Thoracic aorta (tissue), 2 donors: ENCODE results near the gene LEPR. TPM values are rescaled to one million over a fixed set of nuclear protein-coding genes. Genes with fewer than 3 reads are reported as not detected.

Experiments
- ATAC-seq: fragments of 150-250 bp; one replicate; pipeline ENCODE4 v1.8.0; 2017; ENCODE audit warnings: low read depth; ENCODE audit not compliant: insufficient number of reproducible peaks, low FRiP score
- DNase-seq: peaks from one replicate; pipeline ENCODE4 v3.0.0-alpha.2; 2020; ENCODE audit warnings: low spot score
- H3K27ac ChIP-seq, 2 donors: fragments of 200-600 bp; sonication (generic); 1 replicate in 1 of 2; 2 replicates in 1 of 2; pipeline ENCODE4 v1.5.1; 2016; ENCODE audit warnings: mild to moderate bottlenecking in 2 of 2, moderate library complexity in 2 of 2
- H3K27me3 ChIP-seq: fragments of 200-600 bp; sonication (generic); replicated peaks from 2 replicates; pipeline ENCODE4 v1.6.0; 2016; ENCODE audit warnings: mild to moderate bottlenecking; ENCODE audit not compliant: insufficient read depth
- H3K36me3 ChIP-seq: fragments of 200-600 bp; sonication (generic); one replicate; pipeline ENCODE4 v1.5.1; 2016
- H3K4me1 ChIP-seq, 2 donors: fragments of 200-600 bp; sonication (generic); 1 replicate in 1 of 2; 2 replicates in 1 of 2; pipeline versions ENCODE4 v1.5.1 to v1.6.0; 2016; ENCODE audit warnings: low read depth in 2 of 2, mild to moderate bottlenecking in 1 of 2; ENCODE audit not compliant: control insufficient read depth in 1 of 2
- H3K4me3 ChIP-seq: fragments of 200-600 bp; sonication (generic); 2 replicates; pipeline ENCODE4 v1.5.1; 2016; ENCODE audit warnings: mild to moderate bottlenecking
- H3K9me3 ChIP-seq: fragments of 200-600 bp; sonication (generic); 2 replicates; pipeline ENCODE4 v1.5.1; 2016
- CTCF ChIP-seq: fragments of 200-600 bp; sonication (generic); IDR thresholded peaks from one replicate; pipeline ENCODE4 v1.5.1; 2019; ENCODE audit warnings: antibody characterized with exemption
- total RNA-seq, 2 donors: library from RNA; depleted of rRNA; stranded (reverse); fragments of >200 nt; gene quantifications; one replicate each; pipeline versions ENCODE4 v1.1.0 to v1.2.3, GENCODE V29; 2016

LEPR gene
- total RNA-seq, 2 donors from 2014 or later = 17.6 to 42.3 TPM

GRCh38 chr1:65422241-65423203, 2.1 kb downstream of the LEPR start:
- no peak for TF ChIP-seq CTCF
- Histone ChIP-seq H3K4me1 (peaks cover 15 to 33% of the 10 kb centered on the region in 2 donors), H3K27ac (peak overlapping the region in 1 of 2 donors; percentile 96)

GRCh38 chr1:65423884-65424572, 3.6 kb downstream of the LEPR start:
- H3K4me3 ChIP-seq = no peak overlapping the region
- no peak for DNase-seq
- H3K4me1 ChIP-seq = peaks cover 15 to 33% of the 10 kb centered on the region in 2 donors
- TF ChIP-seq CTCF = no peak
- H3K36me3 ChIP-seq = peaks cover 16% of the 10 kb centered on the region
- no peaks in the 10 kb centered on the region for H3K27me3 ChIP-seq
- no peaks in the 10 kb centered on the region for H3K9me3 ChIP-seq
- no peak for ATAC-seq
- no peak overlapping the region for H3K27ac ChIP-seq

More at GRCh38 chr1:65422241-65423203, 2.1 kb downstream of the LEPR start:
- H3K27me3 ChIP-seq = no peaks in the 10 kb centered on the region
- ATAC-seq (no peak), DNase-seq (no peak)
- no peaks in the 10 kb centered on the region for H3K9me3 ChIP-seq
- peak overlapping the region; percentile 89 for H3K4me3 ChIP-seq
- peaks cover 16% of the 10 kb centered on the region for H3K36me3 ChIP-seq

- Histone ChIP-seq H3K27ac (no peak overlapping the region), H3K9me3 (no peaks in the 10 kb centered on the region), H3K27me3 (no peaks in the 10 kb centered on the region), H3K4me3 (no peak overlapping the region), H3K36me3 (peaks cover 16% of the 10 kb centered on the region), H3K4me1 (peaks cover 15 to 32% of the 10 kb centered on the region in 2 donors)
- no peak for TF ChIP-seq CTCF
- no peak for DNase-seq
- ATAC-seq = no peak
These were observed 4.1 kb downstream of the LEPR start for GRCh38 chr1:65424573-65424889.

- no peak for TF ChIP-seq CTCF
These were observed 4.5 kb downstream of the LEPR start for GRCh38 chr1:65425006-65425405.

GRCh38 chr1:65425697-65426096, 5.2 kb downstream of the LEPR start:
- ATAC-seq = no peak
- Histone ChIP-seq H3K27ac (no peak overlapping the region), H3K9me3 (no peaks in the 10 kb centered on the region), H3K27me3 (no peaks in the 10 kb centered on the region), H3K36me3 (peaks cover 16% of the 10 kb centered on the region), H3K4me3 (no peak overlapping the region), H3K4me1 (peaks cover 22 to 42% of the 10 kb centered on the region in 2 donors)
- TF ChIP-seq CTCF = no peak
- no peak for DNase-seq

More at GRCh38 chr1:65425006-65425405, 4.5 kb downstream of the LEPR start:
- no peaks in the 10 kb centered on the region for H3K27me3 ChIP-seq
- H3K27ac ChIP-seq = no peak overlapping the region
- H3K4me3 ChIP-seq = no peak overlapping the region
- ATAC-seq = no peak
- DNase-seq = no peak
- H3K9me3 ChIP-seq = no peaks in the 10 kb centered on the region
- H3K4me1 ChIP-seq = peaks cover 16 to 35% of the 10 kb centered on the region in 2 donors
- H3K36me3 ChIP-seq = peaks cover 16% of the 10 kb centered on the region
